ACHN (cell line): ENCODE measurements around the gene RSAD1.

ENCODE experiments used
- DNase-seq: peaks from one replicate; pipeline ENCODE4 v3.0.0-alpha.2; 2015
- in situ Hi-C: cut with HindIII; loops from 2 replicates; pipeline ENCODE4 v1.10.0; 2017; ENCODE audit warnings: low sequenced_read_pairs, low pct_ligation_motif_present, low pct_unique_long_range_greater_than_20kb

RSAD1 gene

GRCh38 chr17:50453901-50454300, 24.8 kb upstream of the RSAD1 start:
- in situ Hi-C loops = no loop called here
- DNase-seq = no peak

GRCh38 chr17:50457621-50458020, 21.0 kb upstream of the RSAD1 start:
- in situ Hi-C loops = no loop called here
- no peak for DNase-seq

GRCh38 chr17:50458270-50458669, 20.4 kb upstream of the RSAD1 start:
- in situ Hi-C loops = no loop called here
- no peak for DNase-seq

GRCh38 chr17:50458701-50459676, 19.7 kb upstream of the RSAD1 start:
- in situ Hi-C loops = no loop called here
- DNase-seq = no peak

- in situ Hi-C loops = no loop called here
- DNase-seq = no peak
Observed at GRCh38 chr17:50459756-50460155, 18.9 kb upstream of the RSAD1 start.

- DNase-seq = no peak
- in situ Hi-C loops = no loop called here
Observed at GRCh38 chr17:50460831-50461526, 17.7 kb upstream of the RSAD1 start.

GRCh38 chr17:50461550-50462132, 17.0 kb upstream of the RSAD1 start:
- in situ Hi-C loops = no loop called here
- no peak for DNase-seq

GRCh38 chr17:50462446-50462845, 16.2 kb upstream of the RSAD1 start:
- in situ Hi-C loops = no loop called here
- DNase-seq = no peak

- in situ Hi-C loops = no loop called here
Observed at GRCh38 chr17:50464121-50464520, 14.5 kb upstream of the RSAD1 start.

GRCh38 chr17:50464736-50465135, 13.9 kb upstream of the RSAD1 start:
- in situ Hi-C loops = no loop called here
- no peak for DNase-seq

More at GRCh38 chr17:50464121-50464520, 14.5 kb upstream of the RSAD1 start:
- DNase-seq = no peak

- in situ Hi-C loops = no loop called here
- no peak for DNase-seq
Observed at GRCh38 chr17:50465171-50465570, 13.5 kb upstream of the RSAD1 start.

GRCh38 chr17:50465635-50466034, 13.0 kb upstream of the RSAD1 start:
- no peak for DNase-seq
- in situ Hi-C loops = no loop called here

GRCh38 chr17:50466371-50467113, 12.1 kb upstream of the RSAD1 start:
- in situ Hi-C loops = no loop called here
- no peak for DNase-seq

GRCh38 chr17:50467114-50467854, 11.4 kb upstream of the RSAD1 start:
- no peak for DNase-seq
- in situ Hi-C loops = no loop called here

- in situ Hi-C loops = no loop called here
- DNase-seq = no peak
Observed at GRCh38 chr17:50467855-50468303, 10.8 kb upstream of the RSAD1 start.

- DNase-seq = no peak
- in situ Hi-C loops = no loop called here
Observed at GRCh38 chr17:50468304-50469207, 10.1 kb upstream of the RSAD1 start, which contains the start of gene CHAD. Gene CHAD (minus strand): TSS chr17:50468880. CDS start chr17:50468813, 67 bp downstream.

- DNase-seq = no peak
- in situ Hi-C loops = no loop called here
Observed at GRCh38 chr17:50469208-50469605, 9.5 kb upstream of the RSAD1 start.
